ENCODE data around the gene ICA1L. TPM values are rescaled to one million over a fixed set of nuclear protein-coding genes. Genes with fewer than 3 reads are reported as not detected.

Gene ICA1L
- total and polyA plus RNA-seq, 5 experiments from 2014 or later = 2.8 to 4.7 (median 3.6) TPM

GRCh38 chr2:202842690-202843089 lies 28.9 kb downstream of the ICA1L start:
- no peaks in the 10 kb centered on the region for H3K27me3 Mint-ChIP-seq
- no peak overlapping the region for H3K27ac Mint-ChIP-seq
- H3K36me3 Mint-ChIP-seq = peaks cover 8 to 19% (median 12%) of the 10 kb centered on the region in 3 donors
- ATAC-seq (no peak), DNase-seq (no peak)
- POLR2A ChIA-PET = interaction anchor here (1.2 kb wide), 1 partner anchor 208 kb away, joined by 3 read pairs; the partner anchor contains the start of gene FAM117B
- H3K4me3 Mint-ChIP-seq = no peak overlapping the region
- H3K9me3 Mint-ChIP-seq = peaks cover 0 to 22% (median 11%) of the 10 kb centered on the region in 9 donors
- no peaks in the 10 kb centered on the region for H3K4me1 Mint-ChIP-seq

DNA sequence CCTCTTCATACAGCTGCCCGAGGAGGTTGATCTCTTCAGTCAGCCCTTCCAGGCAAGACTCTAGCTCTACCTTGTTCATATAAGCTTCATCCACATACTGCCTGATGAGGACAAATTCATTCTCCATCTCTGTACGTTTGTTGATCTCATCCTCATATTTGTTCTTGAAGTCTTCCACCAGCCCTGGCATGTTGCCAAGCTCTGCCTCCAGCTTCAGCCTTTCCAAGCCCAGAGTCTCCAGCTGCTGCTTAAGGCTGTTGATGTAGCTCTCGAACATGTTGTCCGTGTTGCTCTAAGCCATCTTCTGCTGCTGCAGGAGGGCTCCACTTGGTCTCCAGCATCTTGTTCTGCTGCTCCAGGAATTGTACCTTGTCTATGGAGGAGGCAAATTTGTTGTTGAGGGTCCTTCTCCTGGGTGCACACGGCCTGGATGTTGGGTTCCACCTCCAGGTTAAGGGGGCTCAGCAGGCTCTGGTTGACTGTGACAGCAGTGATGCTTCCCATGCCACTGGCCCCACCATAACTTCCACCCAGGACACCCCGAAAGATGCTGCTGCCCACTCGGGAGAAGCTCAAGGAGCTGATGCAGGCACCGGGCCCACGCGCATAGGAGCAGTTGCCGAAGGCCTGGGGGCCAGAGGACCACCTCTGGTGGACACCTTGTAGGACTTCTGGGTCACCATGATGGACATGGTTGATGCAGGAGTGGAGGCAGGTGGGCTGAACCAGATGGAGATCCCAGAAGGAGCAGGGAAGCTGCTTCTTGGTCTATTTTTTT lies 30.3 kb downstream of the ICA1L start:
- Mint-ChIP-seq H3K9me3 (peaks cover 0 to 22% (median 11%) of the 10 kb centered on the region in 9 donors), H3K4me1 (no peaks in the 10 kb centered on the region), H3K4me3 (no peak overlapping the region), H3K27me3 (no peaks in the 10 kb centered on the region), H3K36me3 (peaks cover 8 to 19% (median 12%) of the 10 kb centered on the region in 3 donors), H3K27ac (peak overlapping the region in 1 of 10 donors; percentile 53)
- DNase-seq (no peak), ATAC-seq (no peak)
- POLR2A ChIA-PET = no interaction called here

GRCh38 chr2:202831242-202832220 lies 40.0 kb downstream of the ICA1L start:
- DNase-seq = peak in 9 of 10 donors; percentile 17 to 66 (median 46)
- POLR2A ChIA-PET = no interaction called here

GRCh38 chr2:202824901-202825300 lies 46.7 kb downstream of the ICA1L start:
- Mint-ChIP-seq H3K4me3 (no peak overlapping the region), H3K27ac (no peak overlapping the region), H3K9me3 (no peaks in the 10 kb centered on the region), H3K36me3 (peaks cover 0 to 5% (median 0%) of the 10 kb centered on the region in 3 donors), H3K27me3 (no peaks in the 10 kb centered on the region), H3K4me1 (peaks cover 0 to 2% (median under 1%) of the 10 kb centered on the region in 4 donors)
- POLR2A ChIA-PET = no interaction called here
- ATAC-seq (no peak), DNase-seq (no peak)

More at GRCh38 chr2:202831242-202832220, 40.0 kb downstream of the ICA1L start:
- Mint-ChIP-seq H3K9me3 (no peaks in the 10 kb centered on the region), H3K27ac (peak overlapping the region in 8 of 10 donors; percentile 1 to 86 (median 20)), H3K4me3 (peak overlapping the region; percentile 19 to 82 (median 66)), H3K4me1 (peaks cover 6 to 17% (median 12%) of the 10 kb centered on the region in 4 donors), H3K36me3 (no peaks in the 10 kb centered on the region), H3K27me3 (no peaks in the 10 kb centered on the region)
- peak; percentile 77 to 91 for ATAC-seq

DNA sequence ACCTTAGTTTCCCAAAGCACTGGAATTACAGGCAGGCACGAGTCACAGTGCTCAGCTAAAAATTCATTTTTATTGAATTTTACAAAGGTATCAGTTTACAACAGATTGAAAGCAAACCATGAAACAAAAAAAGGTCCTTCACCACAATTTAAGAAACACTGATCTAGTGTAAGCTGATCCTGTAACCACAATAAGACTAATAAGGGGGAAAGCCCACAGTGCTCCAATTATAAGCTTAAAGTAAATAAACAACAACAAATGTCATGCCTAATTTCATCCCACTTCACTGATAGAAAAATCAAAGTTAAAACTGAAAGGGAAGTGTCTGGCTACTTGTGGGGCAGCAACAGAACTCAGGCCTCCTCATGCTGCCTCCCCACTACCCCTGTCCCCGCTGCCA lies 49.2 kb downstream of the ICA1L start:
- Mint-ChIP-seq H3K4me3 (no peak overlapping the region), H3K4me1 (peaks cover 0 to 2% (median under 1%) of the 10 kb centered on the region in 4 donors), H3K27me3 (no peaks in the 10 kb centered on the region), H3K27ac (peak overlapping the region in 2 of 10 donors; percentile 14 to 30), H3K9me3 (no peaks in the 10 kb centered on the region), H3K36me3 (peaks cover 0 to 5% (median 2%) of the 10 kb centered on the region in 3 donors)
- POLR2A ChIA-PET = no interaction called here
- DNase-seq (no peak), ATAC-seq (no peak)

GRCh38 chr2:202821206-202822160 lies 50.1 kb downstream of the ICA1L start:
- DNase-seq (no peak), ATAC-seq (no peak)
- POLR2A ChIA-PET = no interaction called here
- Mint-ChIP-seq H3K4me1 (peaks cover 0 to 2% (median under 1%) of the 10 kb centered on the region in 4 donors), H3K9me3 (no peaks in the 10 kb centered on the region), H3K27ac (no peak overlapping the region), H3K4me3 (no peak overlapping the region), H3K27me3 (no peaks in the 10 kb centered on the region), H3K36me3 (peaks cover 0 to 5% (median 2%) of the 10 kb centered on the region in 3 donors)

- Mint-ChIP-seq H3K27me3 (no peaks in the 10 kb centered on the region), H3K9me3 (peaks cover 0 to 10% (median 9%) of the 10 kb centered on the region in 9 donors), H3K4me3 (no peak overlapping the region), H3K4me1 (peaks cover 0 to 2% (median 0%) of the 10 kb centered on the region in 4 donors), H3K27ac (no peak overlapping the region), H3K36me3 (peaks cover 11 to 16% (median 13%) of the 10 kb centered on the region in 3 donors)
- POLR2A ChIA-PET = interaction anchor here (1.0 kb wide), 1 partner anchor 118 kb away, joined by 3 read pairs; no protein-coding TSS in a partner anchor
- no peak for DNase-seq
- no peak for ATAC-seq
Observed at GRCh38 chr2:202818321-202818720, 53.2 kb downstream of the ICA1L start.

GRCh38 chr2:202817771-202818170 lies 53.8 kb downstream of the ICA1L start:
- Mint-ChIP-seq H3K27ac (no peak overlapping the region), H3K27me3 (no peaks in the 10 kb centered on the region), H3K4me1 (peaks cover 0 to 2% (median 0%) of the 10 kb centered on the region in 4 donors), H3K4me3 (no peak overlapping the region), H3K36me3 (peaks cover 11 to 17% (median 13%) of the 10 kb centered on the region in 3 donors), H3K9me3 (peaks cover 0 to 10% (median 9%) of the 10 kb centered on the region in 9 donors)
- ATAC-seq (no peak), DNase-seq (no peak)
- POLR2A ChIA-PET = no interaction called here

GRCh38 chr2:202815548-202816360 lies 55.8 kb downstream of the ICA1L start:
- POLR2A ChIA-PET = no interaction called here
- Mint-ChIP-seq H3K4me1 (no peaks in the 10 kb centered on the region), H3K27me3 (no peaks in the 10 kb centered on the region), H3K9me3 (peaks cover 0 to 19% (median 9%) of the 10 kb centered on the region in 9 donors), H3K36me3 (peaks cover 16 to 24% (median 21%) of the 10 kb centered on the region in 3 donors), H3K4me3 (no peak overlapping the region), H3K27ac (peak overlapping the region in 1 of 10 donors; percentile 63)
- no peak for DNase-seq
- ATAC-seq = no peak

- peaks cover 0 to 1% (median 0%) of the 10 kb centered on the region in 4 donors for H3K4me1 Mint-ChIP-seq
- H3K27ac Mint-ChIP-seq = no peak overlapping the region
- H3K9me3 Mint-ChIP-seq = peaks cover 0 to 19% (median 10%) of the 10 kb centered on the region in 9 donors
- ATAC-seq = no peak
- peaks cover 20 to 32% (median 25%) of the 10 kb centered on the region in 3 donors for H3K36me3 Mint-ChIP-seq
- POLR2A ChIA-PET = no interaction called here
- H3K4me3 Mint-ChIP-seq = no peak overlapping the region
- no peaks in the 10 kb centered on the region for H3K27me3 Mint-ChIP-seq
- DNase-seq = no peak
Observed at GRCh38 chr2:202814226-202814625, 57.3 kb downstream of the ICA1L start.

- H3K27me3 Mint-ChIP-seq = no peaks in the 10 kb centered on the region
- POLR2A ChIA-PET = no interaction called here
- ATAC-seq = no peak
- DNase-seq = no peak
- peaks cover 0 to 1% (median 0%) of the 10 kb centered on the region in 4 donors for H3K4me1 Mint-ChIP-seq
- H3K4me3 Mint-ChIP-seq = no peak overlapping the region
- peaks cover 27 to 39% (median 34%) of the 10 kb centered on the region in 3 donors for H3K36me3 Mint-ChIP-seq
- H3K9me3 Mint-ChIP-seq = peaks cover 0 to 23% (median 10%) of the 10 kb centered on the region in 9 donors
- no peak overlapping the region for H3K27ac Mint-ChIP-seq
Observed at GRCh38 chr2:202813387-202813786, 58.2 kb downstream of the ICA1L start.

All from naive thymus-derived CD8-positive, alpha-beta T cell (primary cell).